GM12875 (cell line): ENCODE results near the gene NFIC.

Experiments
- H3K4me3 ChIP-seq: one replicate; pipeline ENCODE4 v1.5.1; 2011; ENCODE audit warnings: low read depth, low read length, control low read depth
- TF ChIP-seq, protein P1 (sequence below): IDR thresholded peaks from 2 replicates; pipeline ENCODE4 v1.5.1; 2011; ENCODE audit warnings: low read depth, mild to moderate bottlenecking, control low read depth, inconsistent platforms, low read length, moderate library complexity, borderline replicate concordance; ENCODE audit not compliant: insufficient read depth

The NFIC gene

DNA sequence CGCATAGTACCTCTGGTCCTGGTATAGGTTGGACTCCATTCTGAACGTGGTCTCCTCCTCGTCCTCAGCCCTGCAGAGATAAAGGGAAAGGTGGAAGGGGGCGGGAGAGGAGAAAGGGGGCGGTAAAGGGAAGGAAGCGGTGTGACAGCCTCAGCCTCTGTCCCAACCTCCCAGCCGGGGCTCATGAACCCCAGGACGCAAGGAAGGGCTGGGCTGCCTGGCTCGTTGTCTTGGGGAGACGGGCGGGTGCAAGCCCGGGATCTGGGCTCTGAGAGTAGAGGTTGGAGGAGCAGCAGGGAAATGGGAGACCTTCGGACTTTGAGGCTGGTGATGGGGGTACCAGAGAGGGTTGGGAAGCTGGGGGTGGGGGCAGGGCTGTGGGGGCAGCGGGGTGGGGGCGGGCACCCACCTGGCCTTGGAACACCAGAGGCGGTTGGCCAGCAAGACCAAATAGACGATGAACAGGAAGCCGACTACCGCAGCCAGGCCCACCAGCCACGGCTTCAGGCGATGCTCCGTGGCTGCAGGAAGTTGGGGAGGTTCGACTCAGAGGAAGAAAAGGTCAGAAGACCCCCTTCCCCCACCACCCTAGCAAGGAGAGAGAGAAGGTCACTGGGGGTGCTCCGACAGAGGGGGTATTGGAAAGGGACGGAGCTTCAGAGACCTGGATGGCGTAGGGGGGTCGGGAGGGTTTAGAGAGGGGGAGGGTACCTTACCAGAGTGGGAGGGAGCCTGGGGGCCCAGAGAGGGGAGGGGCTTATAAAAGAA is 112.2 kb downstream of the NFIC start:
- H3K4me3 ChIP-seq: no peak overlapping the region

DNA sequence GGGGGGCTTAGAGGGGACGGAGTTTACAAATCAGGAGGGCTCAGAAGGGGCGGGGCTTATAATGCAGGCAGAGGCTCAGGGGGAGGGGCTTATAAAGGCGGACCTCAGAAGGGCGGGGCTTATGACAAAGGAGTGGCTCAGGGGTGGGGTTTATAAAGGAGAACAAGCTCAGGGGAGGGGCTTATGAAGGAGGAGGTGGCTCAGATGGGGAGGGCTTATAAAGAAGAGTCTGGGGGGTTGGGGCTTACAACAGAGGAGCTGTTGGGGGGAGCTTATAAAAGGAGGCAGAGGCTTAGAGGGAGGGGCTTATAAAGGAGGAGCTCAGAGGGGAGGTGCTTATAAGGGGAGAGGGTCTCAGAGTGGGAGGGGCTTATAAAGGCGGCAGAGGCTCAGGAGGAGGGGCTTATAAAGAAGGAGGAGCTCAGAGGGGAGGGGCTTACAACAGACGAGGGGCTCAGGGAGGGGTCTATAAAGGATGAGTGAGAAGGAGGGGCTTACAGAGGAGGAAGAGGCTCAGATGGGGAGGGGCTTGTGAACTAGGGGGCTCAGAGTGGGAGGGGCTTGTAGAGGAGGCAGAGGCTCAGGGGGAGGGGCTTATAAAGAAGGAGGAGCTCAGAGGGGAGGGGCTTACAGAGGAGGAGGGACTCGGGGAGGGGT is 112.9 kb downstream of the NFIC start:
- no peak overlapping the region for H3K4me3 ChIP-seq
- TF ChIP-seq, protein P1, sequence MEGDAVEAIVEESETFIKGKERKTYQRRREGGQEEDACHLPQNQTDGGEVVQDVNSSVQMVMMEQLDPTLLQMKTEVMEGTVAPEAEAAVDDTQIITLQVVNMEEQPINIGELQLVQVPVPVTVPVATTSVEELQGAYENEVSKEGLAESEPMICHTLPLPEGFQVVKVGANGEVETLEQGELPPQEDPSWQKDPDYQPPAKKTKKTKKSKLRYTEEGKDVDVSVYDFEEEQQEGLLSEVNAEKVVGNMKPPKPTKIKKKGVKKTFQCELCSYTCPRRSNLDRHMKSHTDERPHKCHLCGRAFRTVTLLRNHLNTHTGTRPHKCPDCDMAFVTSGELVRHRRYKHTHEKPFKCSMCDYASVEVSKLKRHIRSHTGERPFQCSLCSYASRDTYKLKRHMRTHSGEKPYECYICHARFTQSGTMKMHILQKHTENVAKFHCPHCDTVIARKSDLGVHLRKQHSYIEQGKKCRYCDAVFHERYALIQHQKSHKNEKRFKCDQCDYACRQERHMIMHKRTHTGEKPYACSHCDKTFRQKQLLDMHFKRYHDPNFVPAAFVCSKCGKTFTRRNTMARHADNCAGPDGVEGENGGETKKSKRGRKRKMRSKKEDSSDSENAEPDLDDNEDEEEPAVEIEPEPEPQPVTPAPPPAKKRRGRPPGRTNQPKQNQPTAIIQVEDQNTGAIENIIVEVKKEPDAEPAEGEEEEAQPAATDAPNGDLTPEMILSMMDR: no peak

More for the DNA sequence above, 112.2 kb downstream of the NFIC start:
- TF ChIP-seq, protein P1: no peak

DNA sequence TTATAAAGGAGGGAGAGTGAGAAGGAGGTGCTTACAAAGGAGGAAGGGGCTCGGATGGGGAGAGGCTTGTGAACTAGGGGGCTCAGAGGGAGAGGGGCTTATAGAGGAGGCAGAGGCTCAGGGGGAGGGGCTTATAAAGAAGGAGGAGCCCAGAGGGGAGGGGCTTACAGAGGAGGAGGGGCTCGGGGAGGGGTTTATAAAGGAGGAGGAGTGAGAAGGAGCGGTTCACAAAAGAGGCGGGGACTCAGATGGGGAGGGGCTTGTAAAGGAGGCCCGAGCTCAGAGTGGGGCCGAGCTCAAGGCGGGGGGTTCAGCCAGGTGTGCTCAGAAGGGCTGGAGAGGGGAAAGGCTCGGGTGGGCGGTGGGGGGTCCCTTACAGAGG is 113.4 kb downstream of the NFIC start:
- H3K4me3 ChIP-seq: no peak overlapping the region
- TF ChIP-seq, protein P1: no peak

DNA sequence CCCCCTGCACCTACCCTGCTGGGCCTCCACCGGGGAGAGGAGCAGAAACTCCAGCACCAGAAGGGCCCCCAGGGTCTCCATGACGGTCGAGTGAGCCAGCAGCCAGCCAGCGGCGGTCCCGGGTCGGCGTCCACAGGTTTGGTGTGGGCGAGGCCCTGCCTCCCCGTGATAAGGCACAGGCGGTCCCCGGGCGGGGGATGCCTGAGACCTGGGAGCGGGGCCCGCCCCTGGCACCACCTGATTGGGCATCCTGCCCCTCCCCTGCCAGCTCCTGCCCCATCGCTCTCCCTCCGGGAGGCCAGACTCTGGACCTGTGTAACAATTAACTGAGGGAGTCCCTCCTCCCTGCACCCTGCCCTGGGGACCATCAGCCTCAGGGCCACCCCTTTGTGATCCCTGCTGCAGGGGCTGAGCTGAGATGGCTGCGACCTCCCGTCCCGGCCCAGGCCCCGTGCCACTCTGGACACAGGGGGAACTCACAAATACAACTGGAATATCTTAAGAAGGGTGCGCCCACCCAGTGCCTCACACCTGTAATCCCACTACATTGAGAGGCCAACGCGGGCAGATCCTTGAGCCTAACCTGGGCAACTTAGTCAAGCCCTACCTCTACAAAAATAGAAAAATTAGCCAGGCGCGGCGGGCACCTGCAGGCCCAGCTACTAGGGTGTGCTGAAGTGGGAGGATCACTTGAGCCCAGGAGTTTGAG is 114.2 kb downstream of the NFIC start, which contains the start of gene SMIM24:
TSS of gene SMIM24 (minus strand) at position 143 of the 709 bp plus-strand sequence. CDS start at position 81, 62 bp downstream.
- H3K4me3 ChIP-seq: no peak within 1 kb of the TSS
- TF ChIP-seq, protein P1: no peak

DNA sequence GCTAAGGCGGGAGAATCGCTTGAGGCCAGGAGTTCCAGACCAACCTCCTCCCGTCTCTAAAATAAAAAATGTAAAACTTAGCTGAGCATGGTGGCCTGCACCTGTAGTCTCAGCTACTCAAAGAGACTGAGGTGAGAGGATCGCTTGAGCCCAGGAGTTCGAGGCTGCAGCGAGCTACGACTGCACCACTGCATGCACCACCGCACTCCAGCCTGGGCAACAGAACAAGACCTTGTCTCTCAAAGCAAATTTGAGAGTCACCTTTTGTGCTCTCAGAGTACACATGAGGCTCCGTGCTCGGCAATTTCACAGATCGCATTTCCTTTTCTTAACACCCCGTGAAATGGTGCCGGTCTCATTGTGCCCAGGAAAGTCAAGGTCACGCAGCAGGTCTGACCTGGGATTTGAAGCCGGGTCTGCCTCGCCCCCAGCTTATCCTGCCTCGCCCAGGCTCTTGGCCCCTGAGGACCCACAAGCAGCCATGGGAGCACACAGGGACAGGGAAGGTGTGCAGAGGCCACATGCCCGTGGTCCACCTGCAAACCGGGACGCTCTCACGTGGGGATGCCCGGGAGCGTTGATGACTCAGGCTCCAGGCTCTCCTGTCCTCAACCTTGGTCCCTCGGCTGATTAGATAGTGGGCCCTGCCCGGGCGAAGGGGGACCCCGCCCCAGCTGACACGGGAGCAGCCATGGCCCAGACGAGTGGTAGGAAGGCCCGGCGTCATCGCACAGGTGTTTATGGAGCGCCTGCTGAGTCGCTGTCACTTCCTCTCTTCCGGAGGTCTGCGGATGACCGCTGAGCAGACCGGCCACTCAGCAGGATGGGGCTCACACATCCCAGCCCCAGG is 115.1 kb downstream of the NFIC start:
- TF ChIP-seq, protein P1: no peak
- H3K4me3 ChIP-seq: no peak overlapping the region

DNA sequence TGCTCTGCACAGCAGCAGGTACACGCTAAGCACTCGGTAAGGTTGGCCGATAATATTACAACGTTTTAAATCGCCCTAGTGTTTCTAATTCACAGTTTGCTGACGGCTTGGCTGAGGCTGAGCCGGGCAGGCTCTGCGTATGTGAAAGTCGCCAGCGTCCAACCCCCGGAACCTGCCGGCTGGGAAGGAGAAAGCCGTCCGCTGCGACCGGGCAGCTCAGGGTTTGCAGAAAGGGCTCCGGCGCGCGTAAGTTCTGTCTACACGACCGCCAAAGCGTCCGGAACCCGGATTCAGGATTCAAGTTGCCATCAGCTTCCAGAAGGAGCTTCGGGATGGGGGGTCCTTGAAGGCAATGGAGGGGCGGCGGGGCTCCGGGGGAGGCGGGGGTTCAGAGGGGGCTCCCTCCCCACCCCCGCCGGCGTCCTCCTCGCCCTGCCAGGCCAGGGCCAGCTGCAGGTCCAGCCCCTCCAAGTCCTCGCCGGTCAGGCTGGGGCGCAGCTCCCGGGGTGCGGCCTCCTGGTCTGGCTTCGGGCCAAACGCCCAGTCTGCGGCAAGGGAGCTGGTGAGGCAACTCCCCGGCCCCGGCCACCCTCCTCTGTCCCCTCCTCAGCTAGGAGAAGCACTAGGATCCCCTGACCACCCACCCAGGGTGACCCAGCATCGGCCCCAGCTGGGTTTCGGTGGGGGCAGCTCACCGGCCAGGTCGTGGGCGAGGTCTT is 116.3 kb downstream of the NFIC start:
- no peak overlapping the region for H3K4me3 ChIP-seq

More for the DNA sequence above, 116.3 kb downstream of the NFIC start:
- TF ChIP-seq, protein P1: no peak
